ENCODE data around the gene ARL6IP1.
A peak's percentile ranks its signal among the peaks of the same experiment; 100 is the strongest.

ARL6IP1 gene

DNA sequence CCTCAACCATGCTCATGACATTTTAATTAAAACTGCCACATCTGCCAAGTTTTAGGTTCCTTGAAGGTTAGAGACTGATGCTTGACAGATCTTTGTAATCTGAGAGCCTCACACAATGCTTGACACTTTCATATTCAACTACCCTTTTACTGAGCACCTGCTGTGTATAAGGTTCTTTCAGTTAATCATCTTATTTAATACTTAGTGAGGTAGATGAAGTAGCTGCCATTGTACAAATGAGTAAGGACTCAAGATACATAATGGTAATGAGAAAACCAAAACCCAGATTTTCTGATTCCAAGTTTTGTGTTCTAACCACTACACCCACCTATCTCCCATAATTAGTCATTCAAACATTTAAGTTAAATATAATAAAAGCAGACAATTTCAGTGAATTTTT lies 35.4 kb upstream of the ARL6IP1 start:
- DNase-seq (ENCODE audit: low read depth) = no peak
- no peak overlapping the region for H3K4me3 ChIP-seq (ENCODE audit: low read depth, low read length)
- TF ChIP-seq, protein P1, sequence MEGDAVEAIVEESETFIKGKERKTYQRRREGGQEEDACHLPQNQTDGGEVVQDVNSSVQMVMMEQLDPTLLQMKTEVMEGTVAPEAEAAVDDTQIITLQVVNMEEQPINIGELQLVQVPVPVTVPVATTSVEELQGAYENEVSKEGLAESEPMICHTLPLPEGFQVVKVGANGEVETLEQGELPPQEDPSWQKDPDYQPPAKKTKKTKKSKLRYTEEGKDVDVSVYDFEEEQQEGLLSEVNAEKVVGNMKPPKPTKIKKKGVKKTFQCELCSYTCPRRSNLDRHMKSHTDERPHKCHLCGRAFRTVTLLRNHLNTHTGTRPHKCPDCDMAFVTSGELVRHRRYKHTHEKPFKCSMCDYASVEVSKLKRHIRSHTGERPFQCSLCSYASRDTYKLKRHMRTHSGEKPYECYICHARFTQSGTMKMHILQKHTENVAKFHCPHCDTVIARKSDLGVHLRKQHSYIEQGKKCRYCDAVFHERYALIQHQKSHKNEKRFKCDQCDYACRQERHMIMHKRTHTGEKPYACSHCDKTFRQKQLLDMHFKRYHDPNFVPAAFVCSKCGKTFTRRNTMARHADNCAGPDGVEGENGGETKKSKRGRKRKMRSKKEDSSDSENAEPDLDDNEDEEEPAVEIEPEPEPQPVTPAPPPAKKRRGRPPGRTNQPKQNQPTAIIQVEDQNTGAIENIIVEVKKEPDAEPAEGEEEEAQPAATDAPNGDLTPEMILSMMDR (IDR thresholded peaks at IDR 0.05; ENCODE audit: low read depth, low read length) = no peak
- TF ChIP-seq MAX (IDR thresholded peaks at IDR 0.05; ENCODE audit: low read depth, low read length) (no peak), MYC (IDR thresholded peaks at IDR 0.05; ENCODE audit: low read depth, low read length) (no peak), POLR2A (IDR thresholded peaks at IDR 0.05; ENCODE audit: extremely low read depth, insufficient read length) (no peak)

GRCh38 chr16:18834864-18835263 lies 33.5 kb upstream of the ARL6IP1 start:
- no peak overlapping the region for H3K4me3 ChIP-seq (ENCODE audit: low read depth, low read length)
- TF ChIP-seq MAX (IDR thresholded peaks at IDR 0.05; ENCODE audit: low read depth, low read length) (no peak), POLR2A (IDR thresholded peaks at IDR 0.05; ENCODE audit: extremely low read depth, insufficient read length) (no peak)
- DNase-seq (ENCODE audit: low read depth) = peak; percentile 11

DNA sequence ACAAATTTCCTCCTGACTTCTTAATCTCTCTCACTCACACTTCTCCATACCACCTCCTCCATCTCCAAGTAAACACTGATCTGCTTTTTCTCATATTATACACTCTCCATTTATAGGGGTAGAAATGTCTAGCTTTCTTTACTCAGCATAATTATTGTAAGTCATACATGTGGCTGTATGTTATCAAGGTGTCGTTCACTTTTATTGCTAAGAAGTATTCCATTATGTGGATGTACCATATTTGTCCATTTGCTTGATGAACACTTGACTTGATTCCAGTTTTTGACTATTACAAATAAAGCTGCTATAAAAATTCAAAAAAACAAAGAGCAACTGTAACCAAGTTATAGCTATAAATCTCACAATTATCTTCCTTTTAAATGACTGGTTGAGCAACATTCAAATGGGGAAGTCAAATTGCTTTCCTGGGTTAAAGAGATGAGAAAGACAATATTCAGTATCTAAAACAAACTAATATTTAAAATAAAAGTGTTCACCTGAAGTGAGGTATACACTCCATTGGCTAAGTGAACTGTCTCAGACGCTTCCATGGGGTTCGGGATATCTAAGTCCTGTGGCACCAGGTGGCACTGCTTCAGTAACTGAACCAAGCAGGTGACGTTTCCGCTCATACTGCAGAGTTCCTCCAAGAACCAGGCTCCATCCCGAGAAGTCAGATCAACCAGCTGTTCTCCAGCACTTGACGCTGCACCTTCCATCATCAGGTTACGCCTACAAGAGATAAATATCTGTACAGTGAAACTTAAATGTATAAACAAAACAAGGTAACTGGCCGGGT lies 32.6 kb upstream of the ARL6IP1 start:
- no peak overlapping the region for H3K4me3 ChIP-seq (ENCODE audit: low read depth, low read length)
- no peak for DNase-seq (ENCODE audit: low read depth)
- TF ChIP-seq MYC (IDR thresholded peaks at IDR 0.05; ENCODE audit: low read depth, low read length) = no peak
- no peak for TF ChIP-seq MAX (IDR thresholded peaks at IDR 0.05; ENCODE audit: low read depth, low read length)
- TF ChIP-seq, protein P1 (IDR thresholded peaks at IDR 0.05; ENCODE audit: low read depth, low read length) = no peak
- no peak for TF ChIP-seq POLR2A (IDR thresholded peaks at IDR 0.05; ENCODE audit: extremely low read depth, insufficient read length)

DNA sequence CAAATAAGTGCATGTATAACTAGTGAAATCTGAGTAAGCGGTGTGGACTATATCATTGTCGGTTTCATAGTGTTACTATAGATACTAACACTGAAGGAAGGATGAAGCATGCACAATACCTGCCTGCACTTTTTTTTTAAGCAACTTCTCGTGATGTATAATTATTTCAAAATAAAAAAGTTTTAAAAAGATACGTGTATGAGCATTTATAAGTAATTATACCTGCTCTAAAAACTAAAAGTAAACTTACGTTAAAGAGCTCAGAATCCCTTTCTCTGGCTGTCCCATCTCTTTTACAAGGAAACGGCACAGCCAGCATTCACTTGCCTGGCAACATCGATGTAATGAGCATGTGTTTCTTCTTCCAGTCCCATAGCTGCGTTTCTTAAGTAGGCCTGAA lies 31.3 kb upstream of the ARL6IP1 start:
- DNase-seq (ENCODE audit: low read depth) = no peak
- TF ChIP-seq, protein P1 (IDR thresholded peaks at IDR 0.05; ENCODE audit: low read depth, low read length) = no peak
- TF ChIP-seq MYC (IDR thresholded peaks at IDR 0.05; ENCODE audit: low read depth, low read length) (no peak), POLR2A (IDR thresholded peaks at IDR 0.05; ENCODE audit: extremely low read depth, insufficient read length) (no peak), MAX (IDR thresholded peaks at IDR 0.05; ENCODE audit: low read depth, low read length) (no peak)
- H3K4me3 ChIP-seq (ENCODE audit: low read depth, low read length) = no peak overlapping the region

- no peak for DNase-seq (ENCODE audit: low read depth)
- TF ChIP-seq POLR2A (IDR thresholded peaks at IDR 0.05; ENCODE audit: extremely low read depth, insufficient read length) = no peak
- no peak for TF ChIP-seq MYC (IDR thresholded peaks at IDR 0.05; ENCODE audit: low read depth, low read length)
- no peak for TF ChIP-seq MAX (IDR thresholded peaks at IDR 0.05; ENCODE audit: low read depth, low read length)
- TF ChIP-seq, protein P1 (IDR thresholded peaks at IDR 0.05; ENCODE audit: low read depth, low read length) = no peak
These were observed 30.7 kb upstream of the ARL6IP1 start for GRCh38 chr16:18832006-18832405.

DNA sequence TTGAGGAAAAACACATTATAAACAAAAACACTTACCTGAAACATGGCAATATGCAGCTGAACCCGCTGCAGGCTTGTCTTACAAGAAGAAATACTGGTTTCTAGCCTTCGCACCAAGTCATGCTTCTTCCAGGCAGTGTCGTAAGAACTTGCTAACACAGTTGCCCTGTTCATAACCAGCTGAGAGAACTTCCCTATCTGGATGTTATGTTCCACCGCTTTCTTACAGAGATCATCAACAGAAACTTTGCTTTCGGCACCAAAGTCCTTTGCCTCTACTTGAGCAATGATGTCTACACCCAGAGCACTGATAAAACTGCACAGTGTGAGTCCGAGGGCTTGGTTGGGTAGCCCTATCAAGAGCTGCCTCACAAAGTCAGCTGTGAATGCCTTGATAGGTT lies 27.9 kb upstream of the ARL6IP1 start:
- no peak overlapping the region for H3K4me3 ChIP-seq (ENCODE audit: low read depth, low read length)
- TF ChIP-seq, protein P1 (IDR thresholded peaks at IDR 0.05; ENCODE audit: low read depth, low read length) = no peak
- TF ChIP-seq MYC (IDR thresholded peaks at IDR 0.05; ENCODE audit: low read depth, low read length) (no peak), MAX (IDR thresholded peaks at IDR 0.05; ENCODE audit: low read depth, low read length) (no peak), POLR2A (IDR thresholded peaks at IDR 0.05; ENCODE audit: extremely low read depth, insufficient read length) (no peak)
- peak; percentile 10 for DNase-seq (ENCODE audit: low read depth)

More at GRCh38 chr16:18832006-18832405, 30.7 kb upstream of the ARL6IP1 start:
- no peak overlapping the region for H3K4me3 ChIP-seq (ENCODE audit: low read depth, low read length)

All from NB4 (cell line).